ENCODE results near the gene SLC16A13.
"Not testable (repeated sequence)": the region's sequence is repeated elsewhere in the genome, so short reads cannot be mapped to it uniquely, and the experiment has no call there.

Gene SLC16A13

DNA sequence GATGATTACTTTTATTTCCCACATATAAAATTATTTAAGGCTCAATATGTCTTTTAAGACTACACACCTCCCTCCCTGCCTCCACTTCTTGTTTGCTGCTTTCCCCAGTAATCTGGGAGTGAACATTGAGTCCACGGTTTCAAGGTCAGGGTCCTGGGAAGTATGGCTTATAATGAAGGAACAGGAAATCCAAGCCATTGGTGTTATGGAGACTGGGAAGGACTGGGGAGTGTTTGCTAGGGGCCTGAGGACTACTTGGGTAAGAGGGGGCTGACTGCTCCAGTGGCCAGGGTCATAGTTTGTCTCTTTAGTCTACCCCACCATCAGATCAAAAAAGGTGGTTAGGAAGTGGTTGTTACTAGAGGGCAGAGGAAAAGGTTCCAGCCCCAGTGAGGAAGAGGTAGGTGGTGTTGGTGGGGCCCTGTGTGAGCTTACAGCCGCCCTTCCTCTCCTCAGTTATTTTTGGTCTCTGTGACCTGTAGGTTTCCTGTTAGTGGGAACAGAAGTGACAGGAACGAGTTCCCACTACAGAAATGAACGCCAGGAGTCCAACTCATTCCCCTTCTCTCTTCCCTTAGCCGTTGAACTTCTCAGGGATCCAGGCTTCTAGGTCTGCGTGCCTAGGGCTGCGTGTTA is 742 bp upstream of the SLC16A13 start:
- no peak for DNase-seq

DNA sequence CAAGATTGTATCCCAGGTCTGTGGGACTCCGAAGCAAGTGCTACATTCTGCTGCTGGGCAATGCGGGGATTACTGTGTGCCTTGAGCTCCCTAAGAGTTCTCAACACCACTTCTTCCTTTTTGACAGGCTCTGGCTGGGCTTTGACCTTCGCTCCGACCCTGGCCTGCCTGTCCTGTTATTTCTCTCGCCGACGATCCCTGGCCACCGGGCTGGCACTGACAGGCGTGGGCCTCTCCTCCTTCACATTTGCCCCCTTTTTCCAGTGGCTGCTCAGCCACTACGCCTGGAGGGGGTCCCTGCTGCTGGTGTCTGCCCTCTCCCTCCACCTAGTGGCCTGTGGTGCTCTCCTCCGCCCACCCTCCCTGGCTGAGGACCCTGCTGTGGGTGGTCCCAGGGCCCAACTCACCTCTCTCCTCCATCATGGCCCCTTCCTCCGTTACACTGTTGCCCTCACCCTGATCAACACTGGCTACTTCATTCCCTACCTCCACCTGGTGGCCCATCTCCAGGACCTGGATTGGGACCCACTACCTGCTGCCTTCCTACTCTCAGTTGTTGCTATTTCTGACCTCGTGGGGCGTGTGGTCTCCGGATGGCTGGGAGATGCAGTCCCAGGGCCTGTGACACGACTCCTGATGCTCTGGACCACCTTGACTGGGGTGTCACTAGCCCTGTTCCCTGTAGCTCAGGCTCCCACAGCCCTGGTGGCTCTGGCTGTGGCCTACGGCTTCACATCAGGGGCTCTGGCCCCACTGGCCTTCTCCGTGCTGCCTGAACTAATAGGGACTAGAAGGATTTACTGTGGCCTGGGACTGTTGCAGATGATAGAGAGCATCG is 2.4 kb downstream of the SLC16A13 start:
- no peak for DNase-seq

DNA sequence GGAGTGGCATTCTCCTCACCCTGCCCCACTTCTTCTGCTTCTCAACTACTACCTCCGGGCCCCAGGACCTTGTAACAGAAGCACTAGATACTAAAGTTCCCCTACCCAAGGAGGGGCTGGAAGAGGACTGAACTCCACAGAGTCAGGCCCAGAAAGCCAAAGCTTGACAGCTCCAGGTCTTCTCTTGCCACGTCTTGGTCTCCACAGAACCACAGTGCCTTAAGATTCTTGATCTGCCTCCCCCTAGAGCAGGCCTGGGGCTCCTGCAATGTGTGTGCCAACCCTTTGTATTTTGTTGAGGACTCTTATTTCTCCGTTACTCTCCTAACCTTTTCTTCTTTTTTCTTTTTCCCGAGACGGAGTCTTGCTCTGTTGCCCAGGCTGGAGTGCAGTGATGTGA is 4.0 kb downstream of the SLC16A13 start:
- no peak for DNase-seq

DNA sequence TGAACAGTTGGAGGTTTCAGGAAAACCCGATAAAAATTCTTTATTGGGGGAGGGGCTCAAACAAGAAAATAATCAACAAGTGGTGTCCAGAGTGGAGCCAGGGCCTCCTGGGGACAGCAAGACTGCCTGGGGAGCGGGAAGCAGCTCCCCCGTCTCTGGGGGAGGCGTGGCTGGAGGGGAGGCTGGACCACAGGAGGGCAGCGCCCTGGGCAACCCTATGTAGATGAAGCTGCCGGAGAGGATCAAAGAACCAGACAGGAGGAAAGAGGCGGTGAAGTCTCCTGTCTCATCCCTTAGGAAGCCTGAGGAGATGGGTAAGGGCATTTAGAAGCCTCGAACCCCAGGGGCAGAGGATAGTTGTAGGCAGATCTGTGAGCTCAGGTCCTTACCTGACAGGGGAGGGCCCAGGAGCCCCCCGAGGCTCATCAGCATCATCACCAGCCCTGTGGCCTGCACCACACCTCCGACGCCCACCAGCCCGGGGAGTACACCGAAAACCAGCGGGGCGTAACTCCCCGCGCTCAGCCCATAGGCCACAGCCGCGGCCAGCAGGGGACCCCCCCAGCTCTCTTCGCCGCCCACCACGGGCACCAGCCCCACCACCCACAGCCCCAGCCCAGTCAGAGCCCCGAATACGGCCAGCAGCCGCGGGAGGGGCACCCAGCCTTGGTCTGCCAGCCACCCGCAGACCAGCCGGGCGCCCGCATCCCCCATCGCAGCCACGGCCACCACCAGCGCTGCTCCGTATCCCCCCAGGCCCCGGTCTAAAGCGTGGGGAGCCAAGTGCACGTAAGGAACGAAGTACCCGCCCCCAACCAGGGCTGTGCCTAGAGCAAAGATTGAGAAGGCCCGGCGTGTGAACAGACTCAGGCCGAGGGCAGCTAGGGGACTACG is 6.0 kb downstream of the SLC16A13 start:
- no peak for DNase-seq

DNA sequence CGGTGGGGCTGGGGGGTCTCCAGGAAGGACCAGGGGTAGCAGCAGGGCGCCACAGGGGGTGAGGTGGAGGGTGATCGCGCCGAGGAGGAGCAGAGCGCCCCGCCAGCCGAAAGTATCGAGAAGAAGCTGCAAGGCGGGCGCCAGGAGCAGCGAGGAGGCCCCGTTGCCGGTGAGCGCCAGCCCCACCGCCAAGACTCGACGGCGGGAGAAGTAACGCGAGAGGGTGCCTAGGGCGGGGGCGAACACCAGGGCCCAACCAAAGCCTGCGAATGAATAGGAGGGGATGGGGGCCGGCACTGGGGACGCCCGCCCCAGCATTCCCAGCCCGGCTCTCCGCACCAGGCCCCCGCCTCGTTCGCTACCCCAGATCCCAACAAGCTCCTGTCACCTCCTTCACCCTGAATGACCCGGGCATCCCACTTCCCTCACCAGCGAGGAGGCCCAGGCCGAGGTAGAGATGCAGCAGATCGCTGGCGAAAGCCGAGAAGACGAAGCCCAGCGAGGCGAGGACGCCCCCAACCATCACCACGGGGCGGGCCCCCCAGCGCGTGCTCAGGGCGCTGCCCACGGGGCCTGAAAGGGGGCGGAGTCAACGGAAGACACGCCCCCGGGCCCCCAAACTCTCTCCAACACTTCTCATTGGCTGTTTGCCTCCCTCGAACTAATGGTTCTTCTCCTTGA is 6.8 kb downstream of the SLC16A13 start:
- DNase-seq: no peak

DNA sequence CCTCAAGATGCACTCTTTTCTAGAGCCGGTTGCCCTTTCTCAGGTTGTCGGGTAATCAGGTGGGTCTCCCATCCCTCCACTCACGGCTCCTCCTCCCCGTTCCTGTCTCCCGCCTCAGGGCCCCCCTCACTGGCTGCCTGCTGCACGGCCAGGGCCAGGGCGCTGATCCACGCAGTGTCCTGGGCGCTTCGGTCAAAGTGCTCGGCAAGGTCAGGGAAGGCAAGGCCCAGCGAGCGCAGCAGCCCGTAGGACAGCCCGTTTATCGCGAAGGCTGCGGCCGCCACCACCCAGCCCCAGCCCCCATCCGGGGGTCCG is 7.3 kb downstream of the SLC16A13 start:
- no peak for DNase-seq

DNA sequence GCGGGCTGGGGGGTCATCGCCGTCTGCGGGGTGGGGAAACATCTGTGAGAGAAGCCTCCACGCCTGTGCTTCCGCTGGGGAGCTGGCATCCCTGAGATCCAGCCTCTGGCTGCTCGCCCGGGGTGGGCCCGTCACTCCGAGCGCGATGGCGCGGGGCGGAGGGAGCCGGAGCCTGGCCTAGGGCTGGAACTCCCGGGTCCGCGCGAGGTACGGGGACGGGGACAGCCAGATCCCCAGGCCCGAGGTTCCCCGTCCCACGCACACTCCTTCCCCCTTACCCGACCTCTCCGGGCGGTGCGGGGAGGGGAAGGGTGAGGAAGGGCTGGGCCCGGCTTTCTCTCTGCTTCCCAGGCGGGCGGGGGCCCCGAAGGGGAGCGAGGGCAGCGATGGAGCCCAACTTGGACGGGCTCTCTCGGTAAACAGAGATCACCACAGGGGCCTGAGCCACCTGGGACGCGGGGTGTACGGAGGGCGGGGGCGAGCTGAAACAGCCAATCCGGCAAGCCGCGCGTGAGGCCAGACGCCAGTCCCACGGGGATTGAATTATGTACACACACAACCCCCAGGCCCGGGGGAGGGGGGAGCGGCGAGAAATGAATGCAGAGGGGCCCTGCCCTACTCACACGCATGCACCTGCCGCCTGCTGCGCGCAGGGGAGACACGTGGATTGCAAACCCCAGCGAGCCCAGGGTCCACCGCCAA is 7.8 kb downstream of the SLC16A13 start, which contains the start of gene SLC16A11:
SLC16A11 (minus strand) TSS at position 596 of the 702 bp plus-strand sequence; CDS start at position 17, 579 bp downstream.
- no peak for DNase-seq

DNA sequence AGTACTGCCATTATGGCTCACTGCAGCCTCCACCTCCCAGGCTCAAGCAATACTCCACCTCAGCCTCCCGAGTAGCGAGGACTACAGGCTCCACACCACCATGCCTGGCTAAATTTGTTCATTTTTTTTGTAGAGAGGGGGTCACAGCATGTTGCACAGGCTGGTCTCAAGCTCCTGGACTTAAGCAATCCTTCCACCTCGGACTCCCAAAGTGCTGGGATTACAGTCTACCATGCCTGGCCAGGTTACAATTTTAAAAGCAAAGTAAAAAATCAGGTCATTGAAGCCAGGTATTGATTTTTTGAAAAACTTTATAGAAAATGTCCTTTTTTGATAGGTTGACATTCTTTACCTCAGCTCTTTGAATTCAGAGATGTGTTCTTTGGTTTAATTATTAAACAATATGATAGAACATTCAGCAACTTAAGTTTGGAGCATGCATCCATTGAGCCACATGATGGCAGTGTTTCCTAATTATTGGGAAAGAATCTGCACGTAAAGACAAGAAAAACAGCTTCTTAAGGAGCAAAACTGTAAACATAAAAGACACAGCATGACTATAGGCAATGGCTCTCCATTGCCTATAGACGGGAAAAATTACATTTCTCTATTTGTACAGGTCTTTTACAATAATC is 9.8 kb downstream of the SLC16A13 start:
- no peak for DNase-seq

DNA sequence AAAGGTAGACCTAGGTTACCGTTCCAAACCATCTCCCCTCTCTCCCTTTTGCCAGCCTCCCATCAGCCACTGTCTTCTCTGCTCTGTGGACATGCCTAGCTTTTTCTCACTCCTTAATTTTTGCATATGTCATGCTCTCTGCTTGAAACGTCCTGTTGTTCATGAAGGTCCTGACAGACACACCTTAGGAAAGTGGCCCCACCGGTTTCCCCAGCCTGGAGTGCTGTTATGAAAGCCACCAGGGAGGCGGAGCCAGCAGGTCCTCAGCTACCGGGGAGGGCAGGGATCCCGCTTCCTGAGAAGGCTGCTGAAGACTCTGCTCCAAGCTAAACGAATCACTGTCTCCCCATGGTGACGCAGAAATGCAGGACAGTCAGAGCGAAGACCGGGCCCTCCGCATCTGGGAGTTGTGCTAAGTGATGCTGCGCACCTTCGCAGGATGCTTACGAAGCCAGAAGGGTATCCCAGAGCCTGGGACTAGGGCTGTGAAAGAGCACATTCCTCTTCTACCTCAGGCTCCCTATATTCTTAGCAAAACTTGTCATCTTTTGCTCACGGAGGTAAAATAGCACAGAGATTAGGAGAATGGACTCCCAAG is 10.4 kb downstream of the SLC16A13 start:
- no peak for DNase-seq

DNA sequence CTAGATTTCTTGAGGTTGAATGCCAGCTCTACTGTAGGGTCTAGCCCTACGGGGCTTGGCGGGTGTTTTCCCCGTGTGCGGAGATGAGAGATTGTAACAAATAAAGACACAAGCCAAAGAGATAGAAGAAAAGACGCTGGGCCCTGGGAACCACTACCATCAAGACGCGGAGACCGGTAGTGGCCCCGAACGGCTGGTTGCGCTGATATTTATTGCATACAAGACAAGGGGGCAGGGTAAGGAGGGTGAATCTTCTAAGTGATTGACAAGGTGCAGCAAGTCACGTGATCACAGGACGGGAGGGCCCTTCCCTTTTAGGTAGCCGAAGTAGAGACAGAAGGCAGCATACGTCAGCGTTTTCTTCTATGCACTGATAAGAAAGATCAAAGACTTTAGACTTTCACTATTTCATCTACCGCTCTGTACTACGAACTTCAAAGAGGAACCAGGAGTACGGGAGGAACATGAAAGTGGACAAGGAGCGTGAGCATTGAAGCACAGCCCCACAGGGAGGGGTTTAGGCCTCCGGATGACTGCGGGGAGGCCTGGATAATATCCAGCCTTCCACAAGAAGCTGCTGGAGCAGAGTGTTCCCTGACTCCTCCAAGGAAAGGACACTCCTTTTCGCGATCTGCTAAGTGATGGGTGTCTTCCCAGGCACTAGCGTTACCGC is 11.0 kb downstream of the SLC16A13 start:
- DNase-seq: not testable (repeated sequence)

DNA sequence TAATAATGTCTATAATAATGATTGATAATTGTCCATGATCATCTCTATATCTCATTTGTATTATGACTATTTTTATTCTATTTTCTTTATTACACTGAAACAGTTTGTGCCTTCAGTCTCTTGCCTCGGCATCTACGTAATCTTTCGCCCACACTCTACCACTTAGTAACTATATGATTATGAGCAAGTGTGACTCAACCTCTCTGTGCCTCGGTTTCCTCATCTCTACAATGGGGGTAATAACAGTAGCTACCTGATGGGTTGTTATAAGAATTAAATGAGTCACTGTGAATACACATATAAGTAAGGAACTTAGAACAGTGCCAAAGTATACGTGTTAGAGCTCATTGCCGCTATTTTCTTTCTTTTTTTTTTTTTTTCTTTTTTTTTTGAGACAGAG is 11.8 kb downstream of the SLC16A13 start:
- DNase-seq: no peak

DNA sequence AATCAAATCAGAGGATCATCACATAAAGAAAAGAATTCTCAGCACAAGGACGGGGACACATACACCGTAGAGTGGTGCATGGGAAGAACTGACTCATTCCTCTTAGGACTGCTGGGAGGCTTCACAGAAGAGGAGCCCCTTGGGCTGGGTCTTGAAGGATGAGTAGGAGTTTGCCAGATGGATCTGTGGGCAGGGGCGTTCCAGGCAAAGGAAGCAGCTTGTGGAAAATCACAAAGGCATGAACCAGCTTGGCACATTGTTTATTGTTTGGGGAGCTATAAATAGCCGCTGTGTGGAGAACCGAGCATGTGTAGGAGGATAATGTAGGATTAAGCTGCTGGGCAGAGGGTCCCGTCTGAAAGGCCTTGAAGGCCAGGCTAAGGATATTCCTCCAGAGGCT is 13.2 kb downstream of the SLC16A13 start:
- DNase-seq: no peak

DNA sequence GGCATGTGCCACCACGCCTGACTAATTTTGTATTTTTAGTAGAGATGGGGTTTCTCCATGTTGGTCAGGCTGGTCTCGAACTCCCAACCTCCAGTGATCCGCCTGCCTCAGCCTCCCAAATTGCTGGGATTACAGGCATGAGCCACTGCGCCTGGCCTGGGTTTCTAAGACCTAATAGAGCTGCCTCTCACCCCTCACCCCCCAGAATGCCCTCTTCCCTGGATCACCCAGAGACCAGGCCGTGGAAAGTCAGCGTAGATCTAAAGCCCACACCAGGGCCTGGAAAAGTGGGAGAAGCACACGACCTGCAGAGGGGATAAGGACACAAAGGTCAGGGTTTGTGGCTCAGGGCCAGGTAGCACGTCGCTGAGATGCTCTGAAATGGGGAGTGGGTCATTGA is 14.8 kb downstream of the SLC16A13 start:
- not testable (repeated sequence) for DNase-seq

DNA sequence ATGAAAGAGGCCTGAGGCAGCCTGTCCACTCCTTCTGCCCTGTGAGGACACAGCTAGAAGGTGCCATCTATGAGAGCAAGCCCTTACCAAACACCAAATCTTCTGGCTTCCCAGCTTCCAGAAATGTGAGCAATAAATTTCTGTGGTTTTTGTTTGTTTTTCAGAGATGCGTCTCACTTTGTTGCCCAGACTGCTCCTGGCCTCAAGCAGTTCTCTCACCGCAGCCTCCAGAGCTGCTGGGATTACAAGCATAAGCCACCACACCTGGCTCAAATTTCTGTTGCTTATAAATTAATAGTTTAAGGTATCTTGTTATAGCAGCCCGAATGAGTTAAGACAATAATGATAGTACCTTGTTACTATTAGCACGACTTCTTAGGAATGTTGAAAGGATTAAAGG is 20.6 kb downstream of the SLC16A13 start:
- DNase-seq: no peak

DNA sequence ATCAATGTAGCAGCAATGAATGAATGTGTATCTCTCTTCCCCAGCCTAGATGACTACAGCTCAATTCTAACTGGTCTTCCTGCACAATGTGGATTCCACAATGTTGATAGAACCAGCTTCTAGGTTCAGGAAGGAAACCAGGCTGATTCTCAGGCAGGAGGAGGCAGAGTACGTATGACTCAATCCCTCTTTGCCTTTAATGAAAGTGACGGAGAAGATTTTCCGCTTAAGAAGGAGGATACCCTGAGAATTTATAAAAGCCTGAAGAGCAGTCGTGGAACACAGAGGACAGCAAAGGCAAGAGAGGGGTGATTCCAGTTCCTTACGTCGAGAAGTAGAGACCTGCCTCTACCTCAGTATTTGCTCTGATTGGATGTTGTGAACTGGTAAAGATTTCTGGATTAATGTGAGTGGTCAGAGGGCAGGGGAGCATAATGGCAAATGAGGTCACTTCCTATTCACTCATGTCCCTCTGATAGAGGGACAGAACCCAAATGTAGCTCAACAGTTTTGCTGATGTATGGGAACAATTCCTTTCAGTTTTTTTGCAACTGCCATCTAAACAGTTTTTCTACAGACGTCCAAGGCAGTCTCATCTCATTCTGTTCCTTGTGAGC is 23.1 kb downstream of the SLC16A13 start:
- DNase-seq: no peak

DNA sequence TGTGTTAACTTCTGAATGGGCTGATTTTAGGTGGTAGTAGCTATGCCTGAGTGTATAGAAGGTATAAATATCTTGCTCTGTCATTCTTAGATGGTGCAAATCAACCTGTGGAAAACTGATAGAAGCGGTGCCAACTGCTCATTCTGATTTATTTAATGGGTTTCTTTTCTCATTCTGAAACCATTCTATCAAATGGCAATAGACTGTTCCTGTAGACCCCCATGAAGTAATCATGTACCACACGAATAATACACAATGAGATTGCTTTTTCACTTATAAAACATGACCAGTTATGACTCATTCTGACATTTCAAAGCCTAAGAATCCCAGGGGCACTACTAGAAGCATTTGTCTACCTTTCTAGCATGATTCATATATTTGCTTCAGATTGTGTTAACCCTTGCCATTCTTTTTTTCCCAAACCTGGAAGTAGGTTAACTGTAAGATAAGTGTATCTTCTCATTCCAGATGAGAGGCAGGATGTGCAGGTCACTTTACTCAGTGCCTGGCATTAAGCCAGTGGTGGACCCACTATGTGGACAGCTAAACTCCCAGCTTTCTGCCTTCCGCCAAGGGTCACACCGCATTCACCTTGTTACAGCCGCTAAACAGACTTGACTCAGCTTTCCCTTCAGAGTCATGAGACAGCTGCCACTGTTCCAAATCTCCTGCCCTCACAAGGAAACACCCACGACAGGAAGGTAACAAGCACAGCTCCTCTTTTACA is 24.5 kb downstream of the SLC16A13 start:
- DNase-seq: no peak

DNA sequence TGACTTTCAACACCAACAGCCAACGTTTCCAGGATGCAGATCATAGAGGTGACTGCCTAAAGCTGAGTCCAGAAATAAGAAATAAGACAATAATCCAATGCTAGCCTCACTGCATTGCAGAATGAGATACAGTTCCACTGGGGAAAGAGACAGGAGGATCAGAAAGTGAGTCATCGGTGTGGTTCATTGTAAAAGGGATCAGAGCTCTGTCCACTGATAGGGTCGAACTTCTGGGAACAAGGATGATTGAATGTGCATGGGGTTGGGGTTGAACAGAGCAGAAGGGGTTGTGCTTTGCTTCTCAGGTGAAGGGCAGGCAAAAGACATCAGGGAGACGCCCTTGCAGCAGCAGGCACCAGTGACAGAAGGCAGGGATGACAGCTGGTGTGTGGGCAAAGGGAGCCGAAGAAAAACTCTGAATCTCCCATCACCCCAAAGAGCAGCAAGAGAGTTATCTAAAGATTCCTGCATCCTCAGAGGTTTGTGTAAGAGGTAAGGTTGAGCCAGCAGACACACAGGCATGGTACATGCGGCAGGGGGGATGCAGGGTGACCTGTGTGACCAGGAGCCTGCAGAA is 27.8 kb downstream of the SLC16A13 start:
- no peak for DNase-seq

DNA sequence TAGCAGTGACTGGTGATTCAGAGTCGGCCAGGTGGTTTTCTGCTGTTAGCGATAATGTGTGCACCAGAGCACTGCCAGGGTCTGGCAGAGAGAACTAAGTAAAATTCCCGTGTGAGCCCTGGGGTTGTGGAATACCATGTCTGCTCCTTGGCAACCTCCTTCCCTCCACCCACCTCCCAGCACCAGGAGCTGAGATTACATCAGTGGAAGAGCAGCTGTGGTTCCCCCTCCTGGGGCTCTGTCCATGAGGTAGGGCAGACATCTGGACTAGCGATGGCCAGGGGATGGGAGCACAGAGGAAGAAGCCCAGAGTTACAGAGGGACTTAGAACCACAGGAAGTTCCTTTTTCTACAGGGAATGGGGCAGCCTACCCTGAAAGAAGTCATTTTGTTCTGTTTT is 28.4 kb downstream of the SLC16A13 start:
- DNase-seq: peak; percentile 28

DNA sequence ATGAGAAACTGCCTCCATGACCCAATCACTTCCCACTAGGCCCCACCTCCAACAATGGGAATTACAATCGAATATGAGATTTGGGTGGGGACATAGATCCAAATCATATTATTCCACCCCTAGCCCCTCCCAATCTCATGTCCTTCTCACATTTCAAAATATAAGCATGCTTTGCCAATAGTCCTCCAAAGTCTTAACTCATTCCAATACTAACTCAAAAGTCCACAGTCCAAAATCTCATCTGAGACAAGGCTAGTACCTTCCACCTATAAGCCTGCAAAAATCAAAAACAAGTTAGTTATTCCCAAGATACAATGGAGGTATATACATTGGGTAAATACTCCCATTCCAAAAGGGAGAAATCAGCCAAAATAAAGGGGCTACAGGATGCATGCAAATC is 31.4 kb downstream of the SLC16A13 start:
- no peak for DNase-seq
